Right cardiac atrium (tissue), 5 donors: Measurements from ENCODE around the gene PLCG1. TPM values are rescaled to one million over a fixed set of nuclear protein-coding genes. Genes with fewer than 3 reads are reported as not detected.

Experiments
- ATAC-seq, 2 donors: fragments of 200-7000 bp; cut with Tn5 transposase; one replicate each; pipeline versions ENCODE4 v1.8.0 to v1.9.1; 2020; ENCODE audit warnings: moderate library complexity in 2 of 2, mild to moderate bottlenecking in 1 of 2
- DNase-seq, 3 donors: peaks; one replicate each; pipeline ENCODE4 v3.0.0-alpha.2; 2020
- H3K27ac ChIP-seq: one replicate; pipeline ENCODE4 v1.5.1; 2013; ENCODE audit warnings: mild to moderate bottlenecking, low read length, control low read depth, moderate library complexity
- H3K27me3 ChIP-seq: one replicate; pipeline ENCODE4 v1.6.1; 2013; ENCODE audit not compliant: control insufficient read depth, insufficient read depth
- H3K4me1 ChIP-seq: one replicate; pipeline ENCODE4 v1.6.1; 2013; ENCODE audit warnings: low read length; ENCODE audit not compliant: control insufficient read depth, insufficient read depth
- H3K4me3 ChIP-seq: one replicate; pipeline ENCODE4 v1.5.1; 2013; ENCODE audit warnings: low read length, control low read depth
- H3K9me3 ChIP-seq: one replicate; pipeline ENCODE4 v1.6.1; 2013; ENCODE audit warnings: low read length; ENCODE audit not compliant: control insufficient read depth
- WGBS: extraction: QIAGEN DNeasy Blood & Tissue Kit; methylation state at CpG from one replicate; pipeline ENCODE4 v1.1.7; 2013; 5-methylcytosine and 5-hydroxymethylcytosine counted together
- intact Hi-C, 4 donors: fragments of 100-400 bp; cut with DNase I; formaldehyde crosslinking; loops; one replicate each; pipeline versions ENCODE4 v1.11.0 to v1.14.0; 2022 to 2023
- polyA plus RNA-seq: library from polyadenylated mRNA; stranded (reverse); fragments of 200-250 nt; gene quantifications from one replicate; pipeline ENCODE4 v1.2.3, GENCODE V29; 2013
- total RNA-seq, 4 donors: library from RNA; stranded (reverse); fragmentation: NEBNext Ultra II Directional; extraction: Animal tissue kit (Norgen Biotek cat#: 25700); gene quantifications; one replicate each; pipeline ENCODE4 v1.2.1, GENCODE V29; 2021
- donor health status: healthy with polysubstance abuse.
- donor health status: DM: no; HTN: yes; CAD: no.
- donor health status: DM: no; HTN: no; CAD: no.
- donor health status: DM: no; HTN: yes; CAD: no; lungs with severe emphysema.
- donor health status: DM: yes; HTN: yes; CAD: no.

PLCG1 gene
- total and polyA plus RNA-seq, 5 donors = 45.6 to 62.2 (median 57.4) TPM

GRCh38 chr20:41175727-41176330 lies 38.5 kb downstream of the PLCG1 start:
- Histone ChIP-seq H3K4me1 (peaks cover 32% of the 10 kb centered on the region), H3K27me3 (no peaks in the 10 kb centered on the region), H3K27ac (peak overlapping the region; percentile 62), H3K4me3 (no peak overlapping the region), H3K9me3 (no peaks in the 10 kb centered on the region)
- intact Hi-C loops = loop anchor here in 3 of 4 donors (2.0 to 10.0 kb wide), 3 partner anchors 55 to 239 kb away; no protein-coding TSS in a partner anchor
- ATAC-seq (no peak), DNase-seq (peak in 1 of 3 donors; percentile 11)
- WGBS = 57% methylated on average over 7 of the region's 7 CpGs

- no peak overlapping the region for H3K4me3 ChIP-seq
- intact Hi-C loops = loop anchor here in 2 of 4 donors (5.0 to 10.0 kb wide), 2 partner anchors 55 to 238 kb away; no protein-coding TSS in a partner anchor
- no peaks in the 10 kb centered on the region for H3K27me3 ChIP-seq
- WGBS = 87% methylated on average over 8 of the region's 8 CpGs
- H3K9me3 ChIP-seq = no peaks in the 10 kb centered on the region
- H3K4me1 ChIP-seq = peaks cover 32% of the 10 kb centered on the region
- H3K27ac ChIP-seq = peak overlapping the region; percentile 65
- DNase-seq = peak in 1 of 3 donors; percentile 20
- ATAC-seq = no peak
Measured at GRCh38 chr20:41176711-41177552, 39.6 kb downstream of the PLCG1 start.

- Histone ChIP-seq H3K4me1 (peaks cover 27% of the 10 kb centered on the region), H3K9me3 (no peaks in the 10 kb centered on the region), H3K27ac (peak overlapping the region; percentile 76), H3K4me3 (no peak overlapping the region), H3K27me3 (no peaks in the 10 kb centered on the region)
- ATAC-seq (peak; percentile 32 to 38), DNase-seq (peak in 2 of 3 donors; percentile 57 to 77)
- WGBS = 58% methylated on average over 2 of the region's 2 CpGs
- intact Hi-C loops = loop anchor here in 2 of 4 donors (5.0 to 10.0 kb wide), 2 partner anchors 55 to 237 kb away; no protein-coding TSS in a partner anchor
Measured at GRCh38 chr20:41177636-41178035, 40.3 kb downstream of the PLCG1 start.

- ATAC-seq (no peak), DNase-seq (peak in 1 of 3 donors; percentile 24)
- no peak overlapping the region for H3K4me3 ChIP-seq
- no peaks in the 10 kb centered on the region for H3K27me3 ChIP-seq
- H3K4me1 ChIP-seq = peaks cover 25% of the 10 kb centered on the region
- H3K9me3 ChIP-seq = no peaks in the 10 kb centered on the region
- peak overlapping the region; percentile 79 for H3K27ac ChIP-seq
- WGBS = 73% methylated on average over 6 of the region's 6 CpGs
- intact Hi-C loops = loop anchor here in 2 of 4 donors (5.0 to 10.0 kb wide), 2 partner anchors 54 to 236 kb away; no protein-coding TSS in a partner anchor
Measured at GRCh38 chr20:41178495-41178894, 41.2 kb downstream of the PLCG1 start.

GRCh38 chr20:41178904-41179432 lies 41.6 kb downstream of the PLCG1 start:
- DNase-seq (peak in 2 of 3 donors; percentile 64 to 81), ATAC-seq (peak; percentile 58 to 63)
- Histone ChIP-seq H3K9me3 (no peaks in the 10 kb centered on the region), H3K27me3 (no peaks in the 10 kb centered on the region), H3K4me1 (peaks cover 25% of the 10 kb centered on the region), H3K27ac (peak overlapping the region; percentile 79), H3K4me3 (no peak overlapping the region)
- 37% methylated on average over 8 of the region's 8 CpGs for WGBS
- intact Hi-C loops = loop anchor here in 2 of 4 donors (5.0 to 10.0 kb wide), 2 partner anchors 53 to 236 kb away; no protein-coding TSS in a partner anchor

- no peaks in the 10 kb centered on the region for H3K9me3 ChIP-seq
- H3K27ac ChIP-seq = peak overlapping the region; percentile 3
- intact Hi-C loops = loop anchor here in 3 of 4 donors (5.0 to 10.0 kb wide), 3 partner anchors 47 to 235 kb away; no protein-coding TSS in a partner anchor
- peak in 1 of 3 donors; percentile 37 for DNase-seq
- peaks cover 25% of the 10 kb centered on the region for H3K4me1 ChIP-seq
- no peak overlapping the region for H3K4me3 ChIP-seq
- no peaks in the 10 kb centered on the region for H3K27me3 ChIP-seq
- ATAC-seq = no peak
- WGBS = 95% methylated on average over 8 of the region's 8 CpGs
Measured at GRCh38 chr20:41179961-41180360, 42.6 kb downstream of the PLCG1 start.

GRCh38 chr20:41180599-41181333 lies 43.4 kb downstream of the PLCG1 start:
- Histone ChIP-seq H3K27ac (no peak overlapping the region), H3K4me1 (peaks cover 24% of the 10 kb centered on the region), H3K4me3 (no peak overlapping the region), H3K9me3 (no peaks in the 10 kb centered on the region), H3K27me3 (no peaks in the 10 kb centered on the region)
- ATAC-seq (no peak), DNase-seq (peak in 1 of 3 donors; percentile 6)
- WGBS = 93% methylated on average over 6 of the region's 6 CpGs
- intact Hi-C loops = loop anchor here in 1 of 4 donors (5.0 kb wide), 1 partner anchor 47 kb away; no protein-coding TSS in a partner anchor

- H3K4me1 ChIP-seq = peaks cover 18% of the 10 kb centered on the region
- DNase-seq (peak in 1 of 3 donors; percentile 16), ATAC-seq (no peak)
- H3K27ac ChIP-seq = no peak overlapping the region
- WGBS = 92% methylated on average over 3 of the region's 3 CpGs
- no peaks in the 10 kb centered on the region for H3K9me3 ChIP-seq
- H3K27me3 ChIP-seq = no peaks in the 10 kb centered on the region
- H3K4me3 ChIP-seq = no peak overlapping the region
- intact Hi-C loops = loop anchor here in 1 of 4 donors (5.0 kb wide), 1 partner anchor 46 kb away; no protein-coding TSS in a partner anchor
Measured at GRCh38 chr20:41181567-41181966, 44.2 kb downstream of the PLCG1 start.

GRCh38 chr20:41182296-41183212 lies 45.2 kb downstream of the PLCG1 start:
- no peak for ATAC-seq
- WGBS = 92% methylated on average over 10 of the region's 10 CpGs
- H3K4me3 ChIP-seq = no peak overlapping the region
- H3K9me3 ChIP-seq = no peaks in the 10 kb centered on the region
- peaks cover 12% of the 10 kb centered on the region for H3K4me1 ChIP-seq
- H3K27me3 ChIP-seq = no peaks in the 10 kb centered on the region
- H3K27ac ChIP-seq = no peak overlapping the region
- intact Hi-C loops = loop anchor here in 1 of 4 donors (5.0 kb wide), 1 partner anchor 45 kb away; no protein-coding TSS in a partner anchor
- DNase-seq = peak in 1 of 3 donors; percentile 32
